ENCODE data around the gene FBXW12. TPM values are rescaled to one million over a fixed set of nuclear protein-coding genes. Genes with fewer than 3 reads are reported as not detected.
A peak's percentile ranks its signal among the peaks of the same experiment; 100 is the strongest.

The FBXW12 gene
- total and polyA plus RNA-seq, 2 of the 8 experiments (the other 6 are each of a cell fraction or from before 2014, with no cell fraction given), result 0.35 to 0.85 TPM

- peak; percentile 91 for FAIRE-seq
- 54% methylated on average over 7 of the region's 7 CpGs; no CpG with 5 or more reads in 1 of the 2 experiments for WGBS, 2 experiments (ENCODE audit: extremely low coverage in 1 of 2, insufficient coverage in 1 of 2, insufficient read length in 1 of 2, insufficient replicate concordance in 2 of 2, low coverage in 1 of 2, low lambda C conversion rate in 2 of 2, missing lambda C conversion rate in 1 of 2)
- POLR2A ChIA-PET (ENCODE audit: partially characterized antibody), result interaction anchor here (0.6 to 31.5 kb wide), 26 partner anchors 7 to 248 kb away, joined by 3 to 650 read pairs (median 4); partner anchors contain the start of genes ATRIP, CCDC51, CDC25A and CELSR3
- TF ChIP-seq ZNF274 (IDR thresholded peaks at IDR 0.05; ENCODE audit: borderline replicate concordance, extremely low read depth, low read length) (no peak), CBX5 (IDR thresholded peaks at IDR 0.05; ENCODE audit: low read depth, low read length) (no peak), CHD1 (IDR thresholded peaks at IDR 0.05; ENCODE audit: low read depth, low read length) (no peak), EP300 (IDR thresholded peaks at IDR 0.05; ENCODE audit: borderline replicate concordance in 1 of 2, low read depth in 2 of 2, low read length in 2 of 2) (peak in 1 of 2 experiments; percentile 18; a peak in 1 of 3 replicates), SP1 (IDR thresholded peaks at IDR 0.05; ENCODE audit: low read depth, low read length) (no peak), SP4 (IDR thresholded peaks at IDR 0.05; ENCODE audit: low read length) (no peak; the same call in 1 of the 2 replicates), USF2 (IDR thresholded peaks at IDR 0.05; ENCODE audit: low read length) (peak; percentile 31; the same call in 1 of the 2 replicates), RXRA (IDR thresholded peaks at IDR 0.05; ENCODE audit: insufficient read depth, low read depth, low read length) (0 out of 2 replicates have a peak, but pooled peaks have one; percentile 70), RAD21 (IDR thresholded peaks at IDR 0.05 in 1 of 2, conservative IDR thresholded peaks at IDR 0.05 in 1 of 2; ENCODE audit: low read depth in 2 of 2, low read length in 2 of 2) (peak; percentile 94 to 96)
Measured at GRCh38 chr3:48435774-48436476, 63.9 kb downstream of the FBXW12 start.

More at GRCh38 chr3:48435774-48436476, 63.9 kb downstream of the FBXW12 start:
- H4K5ac ChIP-seq (ENCODE audit: insufficient read length, low read depth, low read length), result no peak overlapping the region
- peaks cover 5 to 36% of the 10 kb centered on the region in 2 experiments; a peak in 3 of 4 replicates for H3K79me2 ChIP-seq (ENCODE audit: control insufficient read depth in 1 of 2, insufficient read depth in 2 of 2, low read length in 2 of 2)
- H3K4me1 ChIP-seq (replicated peaks in 1 of 4; ENCODE audit: control insufficient read depth in 3 of 4, insufficient read depth in 4 of 4, low read length in 3 of 4), result peaks cover 0 to 8% (median 4%) of the 10 kb centered on the region in 4 experiments; a peak in 4 of 7 replicates
- no peak overlapping the region for H3K14ac ChIP-seq (ENCODE audit: insufficient read length)
- no peak overlapping the region for H2BK5ac ChIP-seq (ENCODE audit: low read depth, low read length)
- no peak overlapping the region for H4K8ac ChIP-seq (ENCODE audit: extremely low read depth, insufficient read depth, low read length)
- no peak overlapping the region for H4K91ac ChIP-seq (replicated peaks; ENCODE audit: insufficient read length, low read length)
- peaks cover 0 to 4% of the 10 kb centered on the region in 2 experiments for H4K20me1 ChIP-seq (replicated peaks in 1 of 2; ENCODE audit: control insufficient read depth in 1 of 2, insufficient read depth in 2 of 2, low read length in 2 of 2)
- 0 out of 4 replicates have a peak overlapping the region, but pooled peaks of 1 of the 2 experiments have one; percentile 12 for H3K4me2 ChIP-seq (ENCODE audit: insufficient read depth in 1 of 2, low read depth in 2 of 2, low read length in 2 of 2)
- H3K27me3 ChIP-seq (replicated peaks in 1 of 4; ENCODE audit: control insufficient read depth in 3 of 4, extremely low read depth in 1 of 4, insufficient read depth in 3 of 4, low read length in 3 of 4), result no peaks in the 10 kb centered on the region
- no peak overlapping the region for H3K9ac ChIP-seq (replicated peaks in 1 of 4; ENCODE audit: extremely low read depth in 1 of 4, low read depth in 3 of 4, low read length in 3 of 4)
- H2BK20ac ChIP-seq (ENCODE audit: low read length), result no peak overlapping the region
- no peak overlapping the region for H2AK5ac ChIP-seq (ENCODE audit: low read depth, low read length)
- peak overlapping the region; percentile 0 for H3K4ac ChIP-seq (replicated peaks; ENCODE audit: insufficient read length, low read depth, low read length)
- H3K79me1 ChIP-seq (ENCODE audit: low read depth, low read length), result peaks cover 3% of the 10 kb centered on the region; the same call in 1 of the 2 replicates
- H3K56ac ChIP-seq (replicated peaks; ENCODE audit: insufficient read length, low read depth, low read length), result no peak overlapping the region
- H2BK15ac ChIP-seq (ENCODE audit: low read length), result no peak overlapping the region
- peaks cover 4 to 26% (median 12%) of the 10 kb centered on the region in 4 experiments; a peak in 6 of 8 replicates for H3K36me3 ChIP-seq (ENCODE audit: control insufficient read depth in 2 of 4, insufficient read depth in 4 of 4, low read length in 3 of 4)
- H3K23me2 ChIP-seq (ENCODE audit: low read depth, low read length), result peaks cover 3% of the 10 kb centered on the region; the same call in 1 of the 2 replicates
- no peak overlapping the region for H2BK12ac ChIP-seq (ENCODE audit: low read depth, low read length)
- H3K4me3 ChIP-seq (ENCODE audit: extremely low read depth in 1 of 4, insufficient read depth in 2 of 4, low read depth in 3 of 4, low read length in 4 of 4), result no peak overlapping the region
- H3K9me3 ChIP-seq (ENCODE audit: insufficient read depth in 2 of 2, low read depth in 1 of 2, low read length in 1 of 2), result no peaks in the 10 kb centered on the region
- H2AFZ ChIP-seq (ENCODE audit: low read length), result no peak overlapping the region
- H3K23ac ChIP-seq (ENCODE audit: insufficient read length), result no peak overlapping the region
- H3K18ac ChIP-seq (ENCODE audit: extremely low read depth, low read length), result no peak overlapping the region
- no peak overlapping the region for H2BK120ac ChIP-seq (replicated peaks; ENCODE audit: low read depth, low read length)
- peak; percentile 84 to 93 for DNase-seq (ENCODE audit: low read depth in 1 of 2, low spot score in 2 of 2)
- no peak overlapping the region for H3K27ac ChIP-seq (ENCODE audit: low read depth, low read length)
- CTCF ChIA-PET (ENCODE audit: partially characterized antibody), result interaction anchor here (0.5 to 7.7 kb wide), 98 partner anchors 9 to 958 kb away, joined by 3 to 220 read pairs (median 5); partner anchors contain the start of genes ATRIP and SLC26A6

Measured in H1 (cell line).